GM12872 (cell line): ENCODE data around the gene LCN15.

Source experiments
- TF ChIP-seq, protein P1 (sequence below): IDR thresholded peaks from 3 replicates; pipeline ENCODE4 v1.5.1; 2011; ENCODE audit warnings: low read depth, mild to moderate bottlenecking, low read length, moderate library complexity; ENCODE audit not compliant: insufficient read depth

LCN15 gene

DNA sequence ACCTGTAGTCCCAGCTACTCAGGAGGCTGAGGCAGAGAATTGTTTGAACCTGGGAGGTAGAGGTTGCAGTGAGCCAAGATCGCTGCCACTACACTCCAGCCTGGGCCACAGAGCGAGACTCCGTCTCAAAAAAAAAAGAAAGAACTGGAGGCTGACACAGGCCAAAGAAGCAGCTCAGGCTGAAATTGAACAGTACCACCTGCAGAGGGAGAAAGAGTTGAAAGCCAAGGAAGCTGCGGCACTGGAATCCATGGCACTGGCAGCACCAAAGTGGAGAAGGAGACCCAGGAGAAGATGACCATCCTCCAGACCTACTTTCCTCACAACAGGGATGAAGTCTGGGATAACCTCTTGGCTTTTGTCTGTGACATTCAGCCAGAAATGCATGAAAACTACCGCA lies 15.5 kb upstream of the LCN15 start:
- TF ChIP-seq, protein P1, sequence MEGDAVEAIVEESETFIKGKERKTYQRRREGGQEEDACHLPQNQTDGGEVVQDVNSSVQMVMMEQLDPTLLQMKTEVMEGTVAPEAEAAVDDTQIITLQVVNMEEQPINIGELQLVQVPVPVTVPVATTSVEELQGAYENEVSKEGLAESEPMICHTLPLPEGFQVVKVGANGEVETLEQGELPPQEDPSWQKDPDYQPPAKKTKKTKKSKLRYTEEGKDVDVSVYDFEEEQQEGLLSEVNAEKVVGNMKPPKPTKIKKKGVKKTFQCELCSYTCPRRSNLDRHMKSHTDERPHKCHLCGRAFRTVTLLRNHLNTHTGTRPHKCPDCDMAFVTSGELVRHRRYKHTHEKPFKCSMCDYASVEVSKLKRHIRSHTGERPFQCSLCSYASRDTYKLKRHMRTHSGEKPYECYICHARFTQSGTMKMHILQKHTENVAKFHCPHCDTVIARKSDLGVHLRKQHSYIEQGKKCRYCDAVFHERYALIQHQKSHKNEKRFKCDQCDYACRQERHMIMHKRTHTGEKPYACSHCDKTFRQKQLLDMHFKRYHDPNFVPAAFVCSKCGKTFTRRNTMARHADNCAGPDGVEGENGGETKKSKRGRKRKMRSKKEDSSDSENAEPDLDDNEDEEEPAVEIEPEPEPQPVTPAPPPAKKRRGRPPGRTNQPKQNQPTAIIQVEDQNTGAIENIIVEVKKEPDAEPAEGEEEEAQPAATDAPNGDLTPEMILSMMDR = no peak

DNA sequence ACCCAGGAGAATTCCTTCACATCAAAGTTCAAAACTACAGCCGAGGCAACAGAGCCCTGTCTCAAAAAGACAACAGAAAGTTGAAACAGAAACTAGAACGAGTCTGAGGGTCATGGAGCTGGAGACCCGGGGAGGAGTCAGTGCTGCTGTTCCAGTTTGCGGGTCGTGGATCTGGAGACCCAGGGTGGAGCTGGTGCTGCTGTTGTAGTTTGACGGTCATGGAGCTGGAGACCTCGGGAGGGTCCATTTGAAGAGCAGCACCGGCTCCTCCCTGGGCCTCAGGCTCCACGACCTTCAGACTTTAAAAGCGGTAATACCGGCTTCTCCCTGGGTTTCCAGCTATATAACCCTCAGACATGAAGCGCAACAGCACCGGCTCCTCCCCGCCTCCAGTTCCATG lies 13.0 kb upstream of the LCN15 start:
- TF ChIP-seq, protein P1 = no peak

DNA sequence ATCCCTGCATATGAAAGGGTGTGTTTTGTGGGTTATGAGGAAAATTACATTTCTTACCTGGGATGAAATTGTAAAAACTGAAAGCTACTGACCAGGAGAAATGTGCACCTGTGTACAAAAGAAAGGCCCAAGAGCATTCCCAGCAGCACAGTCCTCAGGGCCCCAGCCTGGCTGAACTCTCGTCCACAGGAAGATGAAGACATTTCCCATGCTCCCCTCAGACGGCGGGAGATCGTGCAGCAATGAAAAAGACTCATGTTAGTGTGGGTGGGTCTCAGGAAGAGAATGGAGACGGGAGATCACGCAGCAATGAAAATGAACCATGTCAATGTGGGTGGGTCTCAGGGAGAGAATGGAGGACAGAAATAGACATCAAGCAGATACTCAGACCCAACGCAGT lies 12.6 kb upstream of the LCN15 start:
- TF ChIP-seq, protein P1 = no peak

DNA sequence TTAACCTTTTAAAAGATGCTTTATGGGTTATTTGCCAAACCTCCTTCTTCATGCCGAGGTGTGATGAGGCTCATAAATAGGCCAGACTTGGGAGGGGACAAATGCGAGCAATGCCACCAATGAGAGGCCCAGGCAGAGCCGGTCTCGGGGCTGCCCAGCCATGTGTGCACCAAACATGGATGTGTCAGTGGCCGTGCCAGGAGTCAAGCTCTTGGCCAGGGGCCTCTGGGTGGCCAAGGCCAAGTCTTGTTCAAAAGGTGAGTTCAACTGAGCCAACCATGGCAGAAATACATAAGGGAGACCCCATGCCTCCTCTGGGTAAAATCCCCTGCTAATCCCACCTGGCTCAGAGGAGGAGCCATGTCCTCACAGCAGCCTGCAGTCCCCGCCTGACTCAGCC lies 10.9 kb upstream of the LCN15 start:
- TF ChIP-seq, protein P1 = no peak

DNA sequence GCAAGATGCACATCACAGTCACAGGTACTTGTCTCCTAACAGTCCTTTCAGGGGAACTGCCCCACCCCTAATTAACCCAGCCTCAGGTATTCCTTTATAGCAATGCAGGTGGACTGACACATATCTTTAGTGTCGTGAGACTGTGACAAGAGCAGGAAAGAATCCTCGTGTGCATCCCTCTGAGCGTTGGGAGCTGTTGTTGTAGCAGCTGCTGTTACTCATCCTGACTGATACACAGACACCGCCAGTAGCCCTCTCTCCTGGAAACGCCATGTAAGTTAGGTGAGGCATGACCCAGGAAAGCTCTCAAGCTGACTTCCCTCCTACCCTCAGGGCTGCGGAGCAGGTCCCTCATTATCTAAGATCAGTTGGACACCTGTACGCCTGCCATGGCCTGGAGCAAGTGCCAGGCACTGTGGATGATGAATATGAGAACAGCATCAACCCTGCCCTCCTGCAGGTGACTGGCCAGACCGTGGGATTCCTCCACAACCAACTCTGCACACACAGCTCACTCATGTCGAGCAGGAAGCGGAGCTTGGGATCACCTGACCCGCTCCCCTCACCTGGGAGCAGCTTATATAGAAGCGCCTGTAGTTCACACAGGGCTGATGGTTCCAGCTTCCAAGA lies 10.2 kb upstream of the LCN15 start:
- TF ChIP-seq, protein P1 = no peak

DNA sequence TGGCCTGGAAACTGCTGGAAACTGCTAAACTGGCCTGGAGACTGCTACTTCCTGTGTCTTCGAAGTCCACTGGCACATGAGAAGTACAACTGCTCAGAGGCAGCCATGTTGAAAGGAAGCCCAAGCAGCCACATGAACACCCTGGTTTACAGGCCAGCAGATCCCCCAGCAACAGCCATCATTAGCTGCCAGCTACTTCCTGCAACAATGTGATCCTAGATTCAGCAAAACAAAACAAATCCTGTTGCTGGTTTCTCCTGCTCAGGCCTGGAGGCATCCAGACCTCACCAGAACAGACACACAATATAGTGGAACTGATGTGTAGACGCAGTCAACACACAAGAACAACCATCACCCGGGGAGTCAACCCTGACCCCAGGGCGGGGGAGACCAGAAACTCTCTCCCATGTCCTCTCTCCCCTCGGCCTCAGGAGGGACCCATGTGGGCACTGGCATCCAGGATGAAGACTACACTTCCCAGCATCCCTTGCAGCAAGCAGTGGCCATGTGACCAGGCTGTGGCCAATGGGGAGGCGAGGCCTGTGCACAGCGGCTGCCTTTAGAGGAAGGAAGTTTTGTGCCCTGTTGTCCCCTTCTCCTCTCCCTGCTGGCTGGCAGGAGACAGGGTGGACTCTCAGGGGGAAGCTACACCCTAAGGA lies 9.2 kb upstream of the LCN15 start:
- TF ChIP-seq, protein P1 = no peak

DNA sequence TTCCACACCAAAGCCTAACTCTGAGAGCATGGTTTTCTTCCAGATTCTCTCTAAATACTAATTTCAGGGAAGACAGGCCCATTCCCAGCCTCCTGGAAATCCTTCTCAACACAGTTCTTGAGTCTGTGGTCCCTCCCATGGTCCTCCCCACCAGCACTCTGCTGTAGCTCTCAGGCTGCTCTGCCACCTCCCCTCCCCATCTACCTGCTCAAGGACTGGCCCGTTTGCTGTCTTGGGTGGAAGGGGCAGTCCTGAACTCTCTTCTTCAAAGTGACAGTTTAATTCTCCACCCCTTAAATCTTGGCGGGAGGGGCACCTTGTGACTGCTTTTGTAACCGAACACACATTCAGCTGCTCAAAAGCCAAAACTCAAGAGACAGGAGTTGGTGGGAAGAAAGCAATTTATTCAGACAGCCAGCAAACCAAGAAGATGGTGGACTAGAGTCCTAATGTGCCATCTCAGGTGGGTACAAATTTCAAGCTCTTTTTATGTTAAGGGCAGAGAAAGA lies 7.6 kb upstream of the LCN15 start:
- TF ChIP-seq, protein P1 = no peak
